Measurements from ENCODE around the gene FAM107B.
"Not testable (repeated sequence)": the region's sequence is repeated elsewhere in the genome, so short reads cannot be mapped to it uniquely, and the experiment has no call there.

The FAM107B gene

DNA sequence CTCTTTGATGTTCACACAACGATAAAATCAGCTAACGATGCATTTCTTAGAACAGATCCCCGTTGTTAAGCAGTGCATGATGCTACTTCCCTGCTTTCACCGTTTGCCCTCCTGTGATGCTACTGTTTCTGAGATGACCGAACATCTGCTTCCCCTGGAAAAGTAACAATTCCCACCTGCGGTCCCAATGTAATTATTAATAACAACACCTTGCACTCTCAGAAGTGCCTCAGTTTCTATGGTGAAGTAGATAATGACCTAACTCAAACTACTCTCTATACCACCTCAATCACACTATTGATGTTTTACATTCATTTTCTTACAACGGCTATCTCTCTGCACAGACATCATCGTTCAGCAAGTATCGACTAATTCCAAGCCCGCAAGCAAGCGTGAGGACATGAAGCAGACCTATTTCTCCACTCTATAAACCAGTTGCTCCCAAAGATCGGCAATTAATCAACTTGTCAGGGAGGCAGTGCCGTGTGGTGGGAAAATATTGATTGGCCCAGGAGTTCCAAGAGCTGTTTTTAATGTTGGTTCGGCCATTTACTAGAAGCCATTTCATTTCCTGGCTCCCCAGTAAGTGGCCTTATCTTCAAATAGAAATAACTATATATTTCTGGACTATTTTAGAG, 42.7 kb downstream of the FAM107B start:
- DNase-seq, result no peak

DNA sequence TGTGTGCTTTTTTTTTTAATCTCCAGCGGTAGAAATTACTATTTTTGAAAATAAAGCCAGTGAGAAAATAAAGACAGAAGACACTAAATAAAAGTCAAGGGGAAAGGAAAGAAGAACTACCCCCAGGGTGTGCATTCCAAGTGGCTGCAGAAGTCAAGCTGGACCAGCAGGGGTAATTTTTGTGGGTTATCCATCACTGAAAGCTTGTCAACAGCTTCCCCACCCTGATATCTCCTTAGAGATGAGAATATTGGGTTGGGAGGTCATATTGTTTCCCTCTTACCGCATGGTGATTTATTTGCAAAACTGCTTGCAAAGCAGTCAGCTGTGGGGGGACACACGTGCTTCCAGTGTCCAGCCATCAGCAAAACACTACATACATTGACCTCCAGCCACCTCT, 46.4 kb downstream of the FAM107B start:
- DNase-seq, result no peak

DNA sequence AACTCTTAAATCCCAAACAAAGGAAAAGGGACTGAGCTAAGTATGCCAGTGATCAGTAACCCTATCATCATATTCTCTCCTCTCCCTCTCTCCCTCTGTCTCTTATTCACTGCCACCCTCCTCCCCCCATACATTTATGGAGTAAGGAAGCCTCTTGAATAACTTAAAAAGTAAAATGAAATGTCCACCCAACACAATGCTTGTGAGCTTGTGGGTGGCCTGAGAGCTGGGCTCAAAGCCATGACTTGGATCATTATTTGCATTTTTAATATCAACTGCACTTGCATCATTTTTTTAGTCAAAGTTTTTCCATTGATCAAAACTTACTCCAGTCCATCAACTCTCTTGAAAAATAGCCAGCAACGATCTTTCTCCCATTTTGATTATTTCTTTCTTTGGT, 46.8 kb downstream of the FAM107B start:
- no peak for DNase-seq

DNA sequence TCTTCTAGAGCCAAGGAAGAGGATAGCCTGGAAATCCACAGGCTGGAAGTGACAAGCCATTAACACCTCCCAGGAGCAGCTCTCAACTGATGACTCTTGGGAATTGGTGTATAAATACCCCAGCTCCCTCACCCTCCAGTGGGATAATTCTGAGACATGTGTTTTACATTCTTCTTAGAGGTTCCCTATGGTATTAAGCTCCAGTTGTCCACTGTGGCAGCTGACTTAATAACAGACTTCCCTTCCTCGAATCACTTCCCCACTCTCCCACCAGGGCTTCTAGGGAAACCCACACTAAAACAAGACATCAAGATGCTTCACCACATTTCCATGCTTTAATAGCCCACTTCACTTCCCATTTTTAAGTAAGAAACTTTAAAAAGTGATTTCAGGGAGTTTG, 47.2 kb downstream of the FAM107B start:
- DNase-seq, result no peak

DNA sequence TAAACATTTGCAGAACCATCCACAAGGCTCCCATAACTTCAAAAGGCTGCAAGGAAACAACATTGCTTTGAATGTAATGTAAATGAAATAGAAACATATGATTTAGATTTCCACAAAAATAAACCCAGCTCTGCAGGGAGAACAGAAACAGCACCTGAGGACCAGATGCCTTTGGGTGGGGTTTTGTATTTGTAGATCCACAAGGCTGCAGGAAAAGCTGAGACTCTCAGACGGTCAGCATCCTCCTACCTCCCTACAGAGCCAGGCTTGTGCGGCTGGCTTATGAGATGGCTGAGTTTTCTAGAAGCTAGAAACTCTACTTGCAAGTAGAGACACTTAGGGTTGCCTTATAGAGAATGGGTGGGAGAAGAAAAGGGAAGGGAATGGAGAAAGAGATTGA, 49.8 kb downstream of the FAM107B start:
- DNase-seq, result no peak

DNA sequence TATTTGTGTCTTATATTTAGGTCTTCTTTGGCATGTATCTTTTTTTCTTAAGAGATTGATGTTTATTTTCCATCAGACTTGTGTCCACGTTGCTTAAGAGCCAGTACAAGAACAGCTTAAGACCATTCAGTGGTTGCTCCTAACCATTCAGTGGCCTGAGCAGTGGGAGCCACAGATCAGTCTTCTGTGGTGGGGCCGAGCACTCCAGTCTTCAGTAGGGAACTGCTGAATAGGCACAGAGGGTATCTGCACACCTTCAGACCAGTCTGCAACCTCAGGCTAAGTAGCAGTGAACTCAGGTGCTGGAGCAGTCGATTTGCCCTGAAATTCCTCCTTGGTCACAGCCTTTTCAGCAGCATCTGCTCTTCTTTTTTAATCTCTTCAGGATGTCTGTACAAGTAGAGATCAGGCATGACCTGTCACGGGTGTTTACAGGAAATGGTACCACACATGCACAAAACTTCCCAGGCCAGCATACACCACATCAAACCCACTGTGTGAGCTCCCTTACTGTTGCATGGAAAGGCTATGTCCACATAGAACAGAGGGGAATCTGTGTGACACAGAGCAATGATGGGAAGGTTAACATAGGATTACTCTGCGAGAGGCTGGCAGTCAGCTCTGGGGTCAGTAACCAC, 51.5 kb downstream of the FAM107B start:
- peak; percentile 1 for DNase-seq

DNA sequence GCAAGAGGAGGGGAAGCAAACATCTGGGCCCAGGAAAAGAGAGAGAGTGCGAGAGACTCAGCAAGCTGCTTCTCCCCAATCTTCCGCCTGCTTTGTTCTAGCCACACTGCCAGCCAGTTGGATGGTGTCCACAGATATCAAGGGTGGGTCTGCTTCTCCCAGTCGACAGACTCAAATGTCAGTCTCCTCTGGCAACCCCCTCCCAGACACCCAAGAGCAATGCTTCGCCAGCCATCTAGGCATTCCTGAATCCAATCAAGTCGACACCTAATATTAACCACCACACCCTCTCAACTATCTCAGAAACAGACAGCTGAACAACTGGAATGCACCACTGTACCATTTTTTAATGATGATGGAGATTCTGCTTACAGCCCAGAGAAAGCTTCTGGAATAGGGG, 57.1 kb downstream of the FAM107B start:
- no peak for DNase-seq

DNA sequence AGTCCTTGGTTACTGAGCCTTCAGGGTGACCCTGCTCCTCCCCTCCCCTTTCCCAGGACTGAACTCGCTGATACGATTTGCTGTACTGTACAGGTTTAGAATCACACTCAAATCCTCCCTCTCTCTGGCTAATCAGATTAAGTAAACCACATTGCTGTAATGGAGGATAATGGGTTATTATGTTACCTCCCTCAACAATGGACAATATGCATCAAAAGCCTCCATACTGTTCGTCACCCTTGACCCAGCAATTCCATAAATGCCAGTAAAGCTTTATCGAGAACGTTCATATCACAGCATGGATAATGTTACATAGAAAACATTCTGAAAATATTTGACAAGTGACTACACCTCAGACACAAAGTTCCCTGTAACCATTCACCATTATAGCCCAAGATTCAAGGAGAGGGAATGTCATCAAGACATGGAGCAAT, 61.7 kb downstream of the FAM107B start:
- DNase-seq, result no peak

DNA sequence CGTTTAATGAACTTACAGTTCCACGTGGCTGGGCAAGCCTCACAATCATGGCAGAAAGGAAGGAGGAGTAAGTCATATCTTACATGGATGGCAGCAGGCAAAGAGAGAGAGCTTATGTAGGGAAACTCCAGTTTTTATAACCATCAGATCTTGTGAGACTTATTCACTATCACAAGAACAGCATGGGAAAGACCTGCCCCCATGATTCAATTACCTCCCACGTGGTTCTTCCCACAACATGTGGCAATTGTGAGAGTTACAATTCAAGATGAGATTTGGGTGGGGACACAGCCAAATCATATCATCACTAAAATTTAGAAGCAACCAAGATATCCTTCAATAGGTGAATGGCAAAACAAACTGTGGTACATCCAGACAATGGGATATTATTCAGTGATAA, 65.4 kb downstream of the FAM107B start:
- DNase-seq, result not testable (repeated sequence)

DNA sequence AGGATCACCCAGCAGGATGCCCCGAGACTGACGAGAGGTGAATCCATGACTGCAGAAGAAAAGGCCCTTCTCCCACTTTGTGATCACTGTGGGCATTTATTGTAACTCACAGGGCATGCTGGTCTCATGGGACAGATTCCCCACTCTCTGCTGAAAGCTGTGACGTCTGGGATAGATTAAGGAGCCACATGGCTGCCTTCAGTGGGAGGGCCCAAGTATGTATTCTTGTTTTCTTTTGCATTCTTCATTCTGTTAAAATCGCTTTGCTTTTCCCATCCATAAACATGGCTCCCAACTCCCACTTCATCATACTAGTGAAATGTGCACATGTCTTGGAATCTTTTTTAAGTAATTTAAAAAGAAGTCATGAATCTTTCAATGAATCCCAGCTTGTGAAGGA, 67.2 kb downstream of the FAM107B start:
- no peak for DNase-seq

DNA sequence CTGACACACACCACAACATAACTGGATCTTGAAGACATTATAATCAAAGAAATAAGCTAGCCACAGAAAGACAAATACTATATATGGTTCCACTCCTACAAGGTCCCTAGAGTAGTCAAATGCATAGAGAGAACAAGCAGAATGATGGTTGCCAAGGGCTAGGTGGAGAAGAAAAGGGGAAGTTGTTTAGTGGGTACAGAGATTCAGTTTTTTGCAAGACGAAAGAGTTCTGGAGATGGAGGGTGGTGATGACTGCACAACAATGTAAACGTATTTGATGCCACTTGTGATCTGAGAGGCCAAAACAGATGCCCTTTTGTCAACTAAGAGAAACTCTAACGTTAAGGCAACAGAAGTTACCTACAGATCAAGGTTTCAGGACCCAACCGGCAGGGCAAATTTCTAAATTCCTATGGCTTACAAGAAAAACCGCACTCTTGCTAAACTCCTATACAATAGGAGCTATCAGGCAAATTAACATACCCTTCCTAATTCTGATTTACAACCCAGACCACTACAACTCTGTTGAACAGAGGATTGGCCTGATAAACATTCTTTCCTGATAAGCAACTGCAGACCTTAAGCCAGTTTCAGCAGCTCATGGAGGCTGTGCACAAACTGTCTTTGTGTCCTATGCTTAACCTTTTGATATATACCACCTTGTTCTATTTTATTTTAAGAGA, 69.0 kb downstream of the FAM107B start:
- DNase-seq, result no peak

DNA sequence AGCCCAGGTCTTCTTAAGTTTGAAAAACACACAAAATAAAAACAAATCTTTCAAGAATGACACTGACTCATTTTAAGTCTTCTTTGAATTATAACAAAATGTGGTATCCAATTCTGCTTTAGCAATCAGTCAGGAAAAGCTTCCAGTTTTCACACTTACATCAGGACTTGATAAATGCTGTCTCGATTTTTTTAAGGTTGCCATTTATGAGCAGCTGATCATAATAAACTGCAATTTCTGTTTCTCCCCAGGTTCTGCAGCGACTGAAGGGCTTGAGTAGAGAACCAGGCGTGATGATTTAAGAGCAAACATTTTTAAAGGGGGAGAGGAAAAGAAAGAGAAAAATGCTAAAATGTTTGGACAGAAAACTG, 71.1 kb downstream of the FAM107B start:
- DNase-seq, result no peak

DNA sequence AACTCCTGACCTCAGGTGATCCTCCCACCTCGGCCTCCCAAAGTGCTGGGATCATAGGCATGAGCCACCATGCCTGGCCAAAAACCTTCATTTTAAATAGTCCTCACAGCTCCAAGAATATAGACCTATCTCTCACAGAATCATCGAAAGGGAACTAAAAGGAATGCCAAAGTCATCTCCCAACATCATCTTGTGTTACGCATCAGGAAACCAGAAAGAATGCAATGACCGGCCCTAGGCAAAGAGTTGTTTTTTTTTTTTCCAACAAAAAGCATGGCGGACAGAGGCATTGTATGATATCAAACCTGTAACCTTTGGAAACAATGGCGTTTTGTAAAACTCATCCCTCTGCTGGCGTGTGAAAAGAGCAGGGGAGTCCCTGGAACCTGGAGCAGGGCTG, 73.2 kb downstream of the FAM107B start:
- DNase-seq, result no peak

DNA sequence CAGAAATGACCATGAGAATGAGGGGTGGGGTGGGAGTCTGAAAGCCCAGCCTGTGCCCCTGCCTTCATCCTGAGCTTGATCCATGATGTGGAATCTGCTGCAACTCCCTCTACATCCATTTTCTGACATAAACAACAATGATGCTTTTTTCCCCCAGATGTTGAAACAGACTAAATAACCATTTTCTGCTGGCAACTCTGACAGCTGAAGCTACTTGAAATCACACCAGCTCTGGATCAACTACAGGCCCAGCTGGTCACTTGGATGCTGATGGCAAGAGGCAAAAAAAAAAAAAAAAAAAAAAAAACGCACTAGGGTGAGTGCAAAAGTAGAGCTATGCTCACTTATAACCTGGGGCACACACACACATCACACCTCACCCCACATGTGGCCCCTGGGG, 74.2 kb downstream of the FAM107B start:
- no peak for DNase-seq

DNA sequence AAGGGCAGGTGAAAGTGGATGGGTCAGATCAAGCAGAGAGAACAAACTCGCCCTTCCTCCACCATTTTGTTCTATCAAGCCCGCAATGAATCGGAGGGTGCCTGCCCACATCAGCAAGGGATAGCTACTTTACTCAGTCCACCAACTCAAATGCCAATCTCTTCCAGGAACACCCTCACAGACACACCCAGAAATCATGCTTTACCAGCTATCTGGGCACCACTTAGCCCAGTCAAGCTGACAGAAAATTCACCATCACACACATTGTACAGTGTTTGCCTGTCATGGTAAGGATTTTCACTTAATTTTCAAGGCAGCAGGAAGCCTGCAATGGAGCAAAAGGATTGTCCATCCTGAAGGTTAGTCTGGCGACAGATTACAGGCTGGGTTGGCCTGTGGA, 75.2 kb downstream of the FAM107B start:
- no peak for DNase-seq

DNA sequence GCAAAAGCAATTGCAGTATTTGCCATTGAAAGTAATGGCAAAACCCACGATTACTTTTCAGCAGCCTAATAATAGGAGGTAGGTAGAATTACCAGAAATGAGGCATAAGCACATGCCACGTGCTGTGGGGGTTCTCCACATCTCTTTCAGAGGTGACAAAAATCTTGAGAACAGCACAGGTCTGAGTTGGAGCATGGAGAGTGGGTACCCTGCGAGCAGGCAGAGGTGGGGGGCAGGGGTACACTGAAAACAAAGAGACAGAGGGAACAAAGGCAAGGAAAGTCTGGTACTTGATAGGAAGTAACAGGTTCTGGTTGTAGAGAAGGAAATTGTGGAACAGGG, 75.9 kb downstream of the FAM107B start:
- DNase-seq, result no peak

DNA sequence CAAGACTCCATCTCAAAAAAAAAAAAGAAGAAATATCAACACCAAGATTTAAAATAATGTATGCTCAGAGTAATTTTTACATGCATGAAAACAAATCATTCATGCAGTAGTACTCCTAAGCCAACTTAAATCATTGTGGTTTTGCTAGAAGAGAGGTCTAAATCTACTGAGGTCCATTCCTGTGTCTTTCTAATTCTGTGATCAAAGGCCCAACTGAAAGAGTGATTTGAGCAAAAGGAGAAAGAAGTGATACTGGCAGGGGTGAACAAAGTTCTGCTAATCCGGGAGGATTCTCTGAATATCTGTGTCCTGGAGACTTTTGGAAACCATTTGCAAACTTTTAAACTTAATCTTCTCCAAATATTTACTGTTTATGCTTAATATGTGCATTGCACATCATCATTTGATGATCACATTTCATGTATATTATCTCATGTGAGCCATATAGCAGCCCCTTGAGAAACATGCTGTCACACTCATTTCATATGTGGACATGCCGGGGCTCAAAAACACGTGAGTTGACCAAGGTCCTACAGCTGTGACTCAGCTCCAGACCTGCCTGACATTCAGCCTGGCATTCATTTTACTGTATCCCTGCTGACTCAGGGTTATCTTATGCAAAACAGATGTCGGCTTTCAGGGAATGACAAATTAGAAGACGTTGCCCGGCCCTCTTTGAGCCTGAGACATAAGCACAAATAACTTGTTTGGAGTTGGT, 76.4 kb downstream of the FAM107B start:
- DNase-seq, result no peak

DNA sequence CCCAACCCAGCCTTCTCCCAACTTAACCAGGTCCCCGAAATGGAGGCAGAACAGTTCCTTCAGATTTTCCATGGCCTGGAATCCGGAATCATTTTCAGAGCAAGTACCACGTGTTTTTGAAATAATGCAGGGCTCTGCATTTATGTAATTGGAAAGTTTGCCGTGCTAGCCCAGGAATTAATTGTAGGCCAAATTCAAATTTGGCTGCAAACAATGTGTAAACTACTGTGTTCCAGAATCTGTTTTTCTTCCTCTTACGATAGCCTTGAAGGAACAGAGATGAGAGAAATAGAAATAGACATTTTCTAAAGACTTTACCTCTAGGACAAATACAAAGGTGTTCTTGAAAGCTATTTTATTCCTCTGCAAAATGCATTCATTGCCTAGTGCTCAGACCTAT, 77.4 kb downstream of the FAM107B start:
- no peak for DNase-seq

DNA sequence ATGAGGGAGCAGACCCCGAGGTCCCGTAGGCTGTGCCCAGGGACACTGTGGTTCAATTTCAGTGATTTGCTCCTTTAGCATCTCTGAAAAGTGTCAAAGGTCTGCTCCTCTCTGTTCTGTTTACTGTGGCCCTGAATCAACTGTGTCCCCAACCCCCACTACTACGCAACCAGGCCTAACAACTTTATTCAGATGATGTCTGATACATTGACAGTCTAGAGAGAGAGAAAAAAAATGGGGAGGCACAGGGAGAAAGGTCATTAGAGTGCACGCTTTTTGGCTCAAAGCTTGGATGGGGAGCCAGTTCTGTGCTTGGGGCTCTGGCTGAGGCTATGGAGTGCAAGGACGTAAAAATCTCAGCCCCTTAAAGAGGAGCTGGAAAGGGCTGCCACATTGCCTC, 77.9 kb downstream of the FAM107B start:
- DNase-seq, result no peak

DNA sequence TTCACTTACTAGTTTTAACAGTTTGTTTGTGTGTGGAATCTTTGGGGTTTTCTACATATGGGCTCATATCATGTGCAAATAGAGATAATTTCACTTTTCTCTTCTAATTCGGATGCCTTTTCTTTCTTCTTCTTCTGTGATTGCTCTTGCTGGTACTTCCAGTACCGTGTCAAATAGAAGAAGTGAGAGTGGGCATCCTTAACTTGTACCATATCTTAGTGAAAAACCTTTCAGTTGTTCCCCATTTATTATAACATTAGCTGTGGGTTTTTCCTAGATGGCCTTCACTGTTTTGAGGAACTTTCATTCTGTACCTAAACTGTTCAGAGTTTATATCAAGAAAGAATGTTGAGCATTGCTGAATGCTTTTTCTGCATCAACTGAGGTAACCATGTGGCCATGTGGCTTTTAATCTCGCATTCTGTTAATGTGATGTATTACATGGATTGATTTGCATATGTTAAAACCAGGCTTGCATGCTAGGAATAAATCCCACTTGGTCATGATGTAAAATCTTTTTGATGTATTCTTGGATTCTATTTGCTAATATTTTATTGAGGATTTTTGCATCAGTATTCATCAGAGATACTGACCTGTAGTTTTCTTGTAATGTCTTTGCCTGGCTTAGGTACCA, 78.7 kb downstream of the FAM107B start:
- no peak for DNase-seq

DNA sequence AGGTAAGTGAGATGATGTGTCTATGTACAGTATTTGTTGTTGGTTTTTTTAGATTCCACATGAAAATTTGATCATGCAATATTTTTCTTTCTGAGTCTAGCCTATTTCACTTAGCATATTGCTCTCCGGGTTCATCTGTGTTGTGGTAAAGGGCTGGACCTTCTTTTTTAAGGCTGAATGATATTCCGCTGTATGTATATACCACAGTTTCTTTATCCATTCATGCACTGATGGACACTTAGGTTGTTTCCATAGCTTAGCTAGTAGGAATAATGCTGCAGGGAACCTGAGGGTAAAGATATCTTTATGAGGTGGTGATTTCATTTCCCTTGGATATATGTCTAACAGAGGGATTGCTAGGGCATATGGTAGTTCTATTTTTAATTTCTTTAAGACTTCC, 80.8 kb downstream of the FAM107B start:
- no peak for DNase-seq

DNA sequence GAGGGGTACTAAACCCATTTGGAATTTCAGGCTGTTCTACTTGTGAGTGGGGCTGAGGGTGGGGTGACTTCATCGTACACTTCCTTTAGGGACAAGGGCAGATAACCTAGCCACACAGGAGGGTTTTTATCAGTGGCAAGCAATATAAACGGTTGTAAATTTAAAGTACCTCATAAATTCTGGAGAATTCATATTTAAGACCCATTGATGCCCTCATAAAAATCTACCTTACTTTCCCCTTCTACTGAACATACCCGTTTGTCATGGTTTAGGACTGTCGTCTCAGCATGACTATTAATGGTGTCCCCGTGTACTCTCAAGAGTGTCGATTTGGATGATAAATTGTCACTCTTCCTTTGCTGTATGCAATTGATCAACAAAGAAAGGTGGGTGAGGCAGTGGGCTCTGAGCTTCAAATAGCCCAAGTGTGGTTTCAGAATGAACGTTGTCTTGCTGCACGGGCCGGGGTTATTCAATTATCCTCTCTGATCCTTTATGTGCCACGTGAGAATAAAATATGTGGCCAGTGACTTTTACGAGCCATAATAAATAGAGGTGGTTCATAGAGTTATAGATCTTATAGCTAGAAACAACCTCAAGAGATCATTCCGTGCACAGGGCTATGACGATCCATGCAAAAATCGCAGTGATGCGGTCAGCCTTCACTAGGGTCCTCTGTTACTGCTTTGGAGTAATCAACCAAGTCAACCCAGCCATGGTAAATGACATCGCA, 82.2 kb downstream of the FAM107B start:
- no peak for DNase-seq

DNA sequence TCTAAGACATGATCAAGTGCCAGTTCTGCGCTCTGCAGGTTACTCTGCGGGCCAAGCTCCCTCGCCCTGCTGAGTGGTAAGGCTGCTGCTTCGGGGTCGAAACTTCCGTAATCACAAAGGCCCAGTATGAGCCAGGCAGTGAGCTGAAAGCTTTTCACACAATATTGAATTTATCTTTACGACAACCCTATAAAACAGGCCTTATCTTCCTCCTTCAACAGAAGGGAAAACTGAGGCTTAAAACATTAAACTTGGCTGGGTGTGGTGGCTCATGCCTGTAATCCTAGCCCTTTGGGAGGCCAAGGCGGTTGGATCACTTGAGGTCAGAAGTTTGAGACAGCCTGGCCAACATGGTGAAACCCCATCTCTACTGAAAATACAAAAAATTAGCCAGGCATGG, 83.3 kb downstream of the FAM107B start:
- DNase-seq, result no peak

All from stimulated activated CD4-positive, alpha-beta T cell treated with anti-CD3 and anti-CD28 coated beads, Interleukin-12 subunit alpha, Interleukin-12 subunit beta, amount 100 ng/mL, for 4 hours (primary cell).